ENCODE results near the gene TTC7B.

Gene TTC7B

DNA sequence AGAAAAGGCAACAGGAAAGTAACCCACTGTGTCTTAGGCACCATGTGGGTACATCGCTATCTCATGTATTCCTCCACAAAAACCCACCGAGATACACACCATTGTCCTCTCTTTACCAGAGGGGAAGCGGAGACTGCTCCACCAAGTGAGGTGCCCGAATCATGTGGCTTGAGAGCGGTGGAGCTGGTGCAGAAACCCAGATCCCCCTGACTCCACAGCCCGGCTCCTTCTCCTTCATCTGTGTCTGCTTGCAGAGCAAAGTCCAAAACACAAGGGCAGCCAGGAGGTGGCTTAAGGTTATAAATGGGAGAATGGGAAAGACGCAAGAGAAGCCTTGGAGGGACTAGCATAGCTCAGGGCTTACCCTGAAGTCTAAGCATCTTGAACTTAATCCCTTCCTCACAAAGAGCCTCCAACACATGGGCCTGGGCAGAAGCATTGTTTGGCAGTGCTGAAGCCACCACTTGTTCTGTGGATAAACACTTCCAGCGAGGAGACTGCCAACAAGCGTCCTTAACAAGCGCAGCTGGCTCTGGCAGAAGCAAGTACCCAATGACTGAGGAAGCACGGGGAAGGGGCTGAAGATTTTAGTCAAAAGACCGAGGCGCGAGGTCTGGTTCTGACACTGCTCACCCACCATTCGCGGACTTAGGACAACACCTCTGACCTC lies 83.0 kb downstream of the TTC7B start:
- no peak for DNase-seq

DNA sequence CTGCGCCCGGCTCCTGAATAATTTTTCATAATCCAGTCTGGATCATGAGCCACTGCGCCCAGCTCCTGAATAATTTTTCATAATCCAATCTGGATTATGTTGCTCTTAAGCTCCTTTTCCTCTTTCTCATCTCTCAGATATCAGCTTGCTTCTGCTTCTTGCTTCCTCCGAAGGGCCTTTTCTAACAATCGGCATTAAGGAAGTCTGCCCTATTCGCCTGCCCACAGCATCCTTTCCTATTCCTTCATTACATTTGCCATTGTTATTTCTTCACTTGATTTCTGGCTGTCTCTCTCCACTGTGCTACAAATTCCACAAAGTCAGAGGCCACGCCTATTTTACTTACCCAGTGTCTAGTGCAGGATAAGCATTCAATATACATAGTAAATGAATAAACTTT lies 83.5 kb downstream of the TTC7B start:
- DNase-seq, result no peak

- DNase-seq, result no peak
Measured at GRCh38 chr14:90732139-90732538, 84.1 kb downstream of the TTC7B start.

GRCh38 chr14:90731487-90731886 lies 84.7 kb downstream of the TTC7B start:
- no peak for DNase-seq

DNA sequence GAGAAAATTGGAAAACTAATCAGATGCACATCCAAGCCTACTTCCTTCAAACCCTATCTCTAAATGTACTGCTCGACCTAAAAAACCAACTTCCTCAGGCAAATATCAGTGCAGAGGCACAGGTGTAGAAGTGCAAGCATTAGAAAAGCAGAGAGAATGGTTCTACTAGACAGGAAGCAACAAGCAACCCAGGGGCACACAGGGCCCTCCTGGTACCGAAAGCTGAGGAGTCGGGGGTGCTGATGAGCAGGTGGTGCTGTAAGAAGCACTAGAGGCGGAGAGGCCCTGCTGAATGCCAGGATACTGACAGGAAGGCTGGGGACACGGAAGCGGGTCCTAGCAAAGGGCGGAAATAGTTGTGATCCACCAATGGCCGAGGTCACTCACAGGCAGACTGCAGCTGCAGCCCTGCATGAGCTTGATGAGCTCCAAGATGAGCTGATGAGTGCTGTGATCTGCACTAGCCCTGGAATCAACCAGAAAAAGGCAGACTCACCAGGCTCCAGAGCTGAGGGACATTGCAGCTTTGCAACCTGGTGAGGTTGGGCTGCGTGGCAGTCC lies 85.9 kb downstream of the TTC7B start:
- DNase-seq, result no peak

GRCh38 chr14:90728951-90729350 lies 87.3 kb downstream of the TTC7B start:
- no peak for DNase-seq

GRCh38 chr14:90727082-90727481 lies 89.1 kb downstream of the TTC7B start:
- no peak for DNase-seq

- no peak for DNase-seq
Measured at GRCh38 chr14:90726656-90727055, 89.6 kb downstream of the TTC7B start.

GRCh38 chr14:90724866-90725265 lies 91.4 kb downstream of the TTC7B start:
- DNase-seq, result no peak

DNA sequence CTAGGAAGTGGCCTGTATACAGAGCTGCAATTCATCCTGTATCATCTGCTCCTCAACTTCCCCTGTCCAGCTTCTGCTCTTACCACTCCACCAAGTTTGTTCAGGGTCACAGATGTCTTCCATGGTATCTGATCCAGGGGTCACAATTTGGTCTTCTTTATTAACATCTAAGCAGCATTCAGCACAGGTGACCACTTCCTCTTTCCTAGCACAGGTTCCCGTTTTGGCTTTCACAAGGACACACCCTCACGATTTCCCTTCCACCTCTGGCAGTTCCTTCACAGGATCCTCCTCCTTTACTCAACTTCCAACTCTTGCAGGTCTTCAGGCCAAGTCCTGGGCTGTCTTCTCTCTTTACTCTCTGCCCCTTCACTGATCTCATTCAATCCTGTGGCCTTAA lies 93.6 kb downstream of the TTC7B start:
- no peak for DNase-seq

- no peak for DNase-seq
Measured at GRCh38 chr14:90721619-90722305, 94.5 kb downstream of the TTC7B start.

- no peak for DNase-seq
Measured at GRCh38 chr14:90720832-90721231, 95.4 kb downstream of the TTC7B start.

- no peak for DNase-seq
Measured at GRCh38 chr14:90720336-90720735, 95.9 kb downstream of the TTC7B start.

- DNase-seq, result no peak
Measured at GRCh38 chr14:90717916-90718315, 98.3 kb downstream of the TTC7B start.

GRCh38 chr14:90715993-90716392 lies 100.2 kb downstream of the TTC7B start:
- no peak for DNase-seq

GRCh38 chr14:90715495-90715894 lies 100.7 kb downstream of the TTC7B start:
- no peak for DNase-seq

GRCh38 chr14:90714811-90715210 lies 101.4 kb downstream of the TTC7B start:
- no peak for DNase-seq

DNA sequence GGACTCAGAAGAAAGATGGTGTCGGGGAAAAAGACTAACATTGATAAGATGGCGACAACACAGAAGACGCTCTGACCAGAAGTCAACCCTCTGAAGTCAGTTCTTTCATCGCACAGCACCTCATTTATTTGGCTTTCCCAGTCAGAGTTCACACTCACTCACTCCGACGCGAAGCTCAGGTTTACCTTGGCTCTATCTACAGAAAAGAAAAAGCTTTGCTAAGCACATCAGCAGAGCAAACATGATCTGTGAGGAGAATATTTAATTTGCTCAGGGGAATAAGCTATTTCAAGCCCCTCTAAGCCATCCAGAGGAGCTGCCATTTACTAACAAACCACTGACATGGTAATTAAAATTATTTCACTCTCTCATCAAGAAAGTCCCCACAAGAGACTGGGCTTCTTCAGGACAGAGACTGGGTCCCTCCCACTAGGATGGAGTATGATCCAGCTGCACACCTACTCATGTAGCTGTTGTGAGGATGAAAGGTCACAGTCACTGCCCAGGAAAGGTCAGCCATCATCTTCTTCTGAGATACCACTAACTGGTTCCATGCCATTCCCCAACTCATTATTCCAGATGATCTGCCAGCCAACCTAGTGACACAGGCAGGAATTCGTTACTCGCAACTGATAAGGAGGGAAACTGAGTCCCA lies 111.4 kb downstream of the TTC7B start:
- DNase-seq, result no peak

- no peak for DNase-seq
Measured at GRCh38 chr14:90703841-90704737, 112.1 kb downstream of the TTC7B start.

DNA sequence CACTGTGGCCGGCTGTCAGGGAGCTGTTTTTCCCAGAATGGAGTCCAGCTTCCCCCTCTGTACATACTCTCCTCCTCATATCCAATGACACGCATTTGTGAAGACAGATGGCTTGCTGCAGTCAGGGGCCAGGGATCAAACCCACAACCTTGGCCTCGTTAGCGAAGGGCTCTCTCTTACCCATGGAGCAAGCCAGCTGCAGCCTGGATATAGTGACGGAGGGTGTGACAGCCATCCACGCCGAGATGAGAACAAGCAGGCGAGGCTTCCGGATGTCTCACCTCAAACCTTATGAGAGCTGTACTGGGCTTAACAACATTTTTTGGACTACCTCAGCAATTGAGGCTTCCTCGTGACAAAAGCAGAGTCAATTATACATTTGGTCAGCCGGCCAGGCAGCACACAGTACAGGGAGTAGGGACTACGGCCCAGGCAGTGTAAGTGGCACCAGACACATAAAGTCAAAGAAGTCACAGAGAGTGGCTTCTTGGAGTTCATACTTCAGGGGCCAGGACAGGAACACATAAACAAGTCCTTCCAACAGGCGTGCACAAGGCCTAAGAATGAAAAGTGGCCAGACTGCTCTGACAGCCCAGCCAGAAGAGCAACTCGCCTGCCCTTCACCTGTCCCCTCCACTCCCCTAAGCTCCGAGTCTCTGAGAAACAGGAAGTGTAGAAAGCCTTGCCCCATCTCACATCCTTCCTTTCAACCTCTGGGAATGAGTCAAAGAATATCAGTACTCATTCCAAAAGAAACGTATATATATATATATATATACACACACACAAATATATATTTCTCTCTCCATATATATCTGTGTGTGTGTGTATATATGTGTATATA lies 115.1 kb downstream of the TTC7B start:
- DNase-seq, result no peak

DNA sequence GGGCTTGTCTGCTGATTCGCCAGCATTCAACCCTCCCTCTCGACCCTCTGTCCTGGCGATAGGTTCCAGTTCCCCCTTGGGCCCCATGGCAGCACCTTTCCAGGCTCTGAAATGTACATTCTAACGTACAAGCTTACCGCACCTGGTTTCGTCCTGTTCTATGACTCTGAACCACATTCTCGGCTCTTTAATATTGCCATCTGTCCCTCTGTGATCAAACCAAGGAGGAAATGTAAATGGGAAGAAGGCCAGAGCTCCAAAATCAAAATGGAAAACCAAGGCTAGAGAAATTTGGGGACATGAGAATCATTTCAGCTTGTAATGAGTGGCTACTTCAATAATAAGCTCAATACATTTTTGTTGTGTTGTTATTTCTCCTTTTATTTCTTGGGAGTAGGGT lies 117.2 kb downstream of the TTC7B start:
- no peak for DNase-seq

DNA sequence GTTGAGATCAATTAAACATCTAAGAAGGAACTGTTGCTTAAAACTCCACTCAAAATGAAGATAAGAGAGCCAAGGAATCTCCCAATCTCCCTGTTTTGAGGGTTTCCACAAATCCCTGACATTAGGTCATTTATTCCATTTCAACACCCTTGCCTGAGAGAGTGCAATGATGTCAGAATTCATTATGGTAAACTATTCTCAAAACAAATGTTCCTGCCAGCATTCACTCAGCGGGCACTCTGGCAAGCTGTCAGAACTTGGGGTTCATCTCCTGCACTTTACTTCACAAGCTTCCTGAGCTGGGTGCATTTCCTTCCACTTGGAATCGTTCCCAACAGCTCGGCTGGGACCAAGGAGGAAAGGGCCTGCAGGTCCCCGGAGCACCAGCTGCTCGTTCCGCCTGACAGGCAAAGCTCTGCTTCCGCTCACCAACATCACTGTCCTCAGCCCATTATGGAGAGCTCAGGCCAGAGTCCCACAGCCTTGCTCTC lies 117.8 kb downstream of the TTC7B start:
- DNase-seq, result no peak

Data from NCI-H1436 treated with DMSO at 0.1 percent for 48 hours (cell line).